GM12878 (cell line): ENCODE measurements around the gene ETV4. TPM values are rescaled to one million over a fixed set of nuclear protein-coding genes. Genes with fewer than 3 reads are reported as not detected.

Experiments
- ATAC-seq: fragments of 200-7000 bp; cut with Tn5 transposase; 3 replicates; pipeline ENCODE4 v1.9.1; 2020; ENCODE audit warnings: mild to moderate bottlenecking, moderate library complexity
- BruUV-seq: library from RNA; stranded (reverse); fragments of 400-500 nt; replicated peaks from 2 replicates; lab custom pipeline; 2021; lab: Mats Ljungman, UMichigan
- CTCF ChIA-PET: fragments of 300-600 bp; sonication (Branson Sonifier 250); formaldehyde crosslinking; extraction: SDS; loops from one replicate; lab custom pipeline; 2021; ENCODE audit warnings: inconsistent platforms; lab: Yijun Ruan, JAX
- POLR2A ChIA-PET: fragments of 350-600 bp; formaldehyde crosslinking; extraction: SDS; loops from one replicate; lab custom pipeline; 2021; ENCODE audit warnings: inconsistent platforms; lab: Charles Lee
- RAD21 ChIA-PET: fragments of 300-600 bp; sonication (Branson Sonifier 250); formaldehyde crosslinking; loops from one replicate; lab custom pipeline; 2023; ENCODE audit warnings: antibody characterized with exemption; ENCODE audit not compliant: unreplicated experiment; lab: Charles Lee
- SMC1A ChIA-PET: fragments of 300-600 bp; sonication (Branson Sonifier 250); formaldehyde crosslinking; loops from one replicate; lab custom pipeline; 2023; ENCODE audit not compliant: unreplicated experiment, uncharacterized antibody; lab: Charles Lee
- DNase-seq: peaks from one replicate; pipeline ENCODE4 v3.0.0-alpha.2; 2011; ENCODE audit warnings: low read depth, low spot score
- FAIRE-seq: peaks from 3 replicates; lab custom pipeline; 2011; peaks lifted over from hg19 to GRCh38; lab: Jason Lieb, UNC
- H2AFZ ChIP-seq: 2 replicates; pipeline ENCODE4 v1.6.0; 2011; ENCODE audit warnings: low read depth, low read length, control low read depth; ENCODE audit not compliant: control insufficient read depth
- H3K27ac ChIP-seq: 2 replicates; pipeline ENCODE4 v1.5.1; 2011; ENCODE audit warnings: control low read depth; ENCODE audit not compliant: control insufficient read depth, insufficient read depth
- H3K27me3 ChIP-seq, 2 experiments: replicated peaks in 1 of 2; 2 replicates each; pipeline versions ENCODE4 v1.6.0 to v1.6.1; 2011; ENCODE audit warnings: low read length in 1 of 2; ENCODE audit not compliant: control insufficient read depth in 2 of 2, insufficient read depth in 2 of 2
- H3K36me3 ChIP-seq, 2 experiments: 2 replicates each; pipeline ENCODE4 v1.5.1; 2011; ENCODE audit warnings: low read length in 1 of 2; ENCODE audit not compliant: control insufficient read depth in 2 of 2, insufficient read depth in 2 of 2
- H3K4me1 ChIP-seq: 2 replicates; pipeline ENCODE4 v1.6.1; 2011; ENCODE audit warnings: mild to moderate bottlenecking, low read length, moderate library complexity, mixed read lengths; ENCODE audit not compliant: control insufficient read depth, insufficient read depth
- H3K4me2 ChIP-seq: 2 replicates; pipeline ENCODE4 v1.6.0; 2011; ENCODE audit warnings: control low read depth; ENCODE audit not compliant: control insufficient read depth, insufficient read depth
- H3K4me3 ChIP-seq: fragments of 200-600 bp; sonication (generic); 2 replicates; pipeline ENCODE4 v1.5.1; 2016
- H3K79me2 ChIP-seq: 2 replicates; pipeline ENCODE4 v1.6.0; 2011; ENCODE audit warnings: low read length; ENCODE audit not compliant: control insufficient read depth, insufficient read depth
- H3K9ac ChIP-seq: 2 replicates; pipeline ENCODE4 v1.8.0; 2011; ENCODE audit warnings: low read length, control low read depth, mixed read lengths; ENCODE audit not compliant: control insufficient read depth, insufficient read depth
- H3K9me3 ChIP-seq: replicated peaks from 3 replicates; pipeline ENCODE4 v1.5.1; 2011; ENCODE audit warnings: mild to moderate bottlenecking, low read length; ENCODE audit not compliant: control insufficient read depth, insufficient read depth
- H4K20me1 ChIP-seq: 2 replicates; pipeline ENCODE4 v1.6.0; 2011; ENCODE audit not compliant: control insufficient read depth, insufficient read depth
- CBFB ChIP-seq: IDR thresholded peaks from 2 replicates; pipeline ENCODE4 v1.6.1; 2016; ENCODE audit warnings: antibody characterized with exemption, low read depth
- JUNB ChIP-seq: IDR thresholded peaks from 2 replicates; pipeline ENCODE4 v1.6.1; 2016; ENCODE audit warnings: antibody characterized with exemption, mild to moderate bottlenecking
- RELA ChIP-seq: fragments of 450-650 bp; IDR thresholded peaks from 2 replicates; pipeline ENCODE4 v1.8.0; 2014; ENCODE audit warnings: borderline replicate concordance; ENCODE audit not compliant: partially characterized antibody
- SPI1 ChIP-seq: IDR thresholded peaks from 2 replicates; pipeline ENCODE4 v1.6.1; 2011; ENCODE audit warnings: low read depth, mild to moderate bottlenecking, low read length, moderate library complexity, borderline replicate concordance; ENCODE audit not compliant: insufficient read depth
- WGBS: methylation state at CpG from one replicate; pipeline ENCODE4 v1.1.6; 2016; ENCODE audit warnings: low lambda C conversion rate; ENCODE audit not compliant: insufficient replicate concordance, insufficient coverage; ENCODE audit errors: missing lambda C conversion rate; 5-methylcytosine and 5-hydroxymethylcytosine counted together
- in situ Hi-C: fragments of 300-500 bp; cut with MboI; formaldehyde crosslinking; loops from 9 replicates; pipeline ENCODE4 v1.14.3; 2018; ENCODE audit warnings: mixed read lengths
- intact Hi-C: fragments of 100-400 bp; cut with micrococcal nuclease; formaldehyde crosslinking; loops from one replicate; pipeline ENCODE4 v1.14.2; 2022; ENCODE audit not compliant: unreplicated experiment
- polyA plus RNA-seq, 11 experiments: library from polyadenylated mRNA; depleted of rRNA in 4 of 11; unstranded in 6 of 11; stranded (reverse) in 5 of 11; fragments of >200 nt; fragmentation: Nextera tagmentation in 4 of 11; fragmentation: Illumina TruSeq in 1 of 11; extraction: Ambion mirVana in 4 of 11; extraction: Trizol in 1 of 11; gene quantifications; 1 replicate in 1 of 11; 2 replicates in 10 of 11; pipeline versions ENCODE4 v1.2.1 to v1.2.3, GENCODE V29; 2011 to 2016; ENCODE audit warnings: inconsistent platforms in 2 of 11, missing spikeins in 2 of 11, low read depth in 1 of 11
- total RNA-seq, 4 experiments: library from RNA; depleted of rRNA in 3 of 4; stranded (reverse); fragments of >200 nt in 3 of 4; fragmentation: Illumina TruSeq in 1 of 4; extraction: Trizol in 1 of 4; gene quantifications; 2 replicates each; pipeline versions ENCODE4 v1.2.1 to v1.2.3, GENCODE V29; 2013 to 2021
- TF ChIP-seq, protein P1 (sequence below): IDR thresholded peaks from 2 replicates; pipeline ENCODE4 v1.6.1; 2011; ENCODE audit warnings: low read depth, mild to moderate bottlenecking, low read length, moderate library complexity, borderline replicate concordance; ENCODE audit errors: extremely low read depth
- TF ChIP-seq, protein P2 (sequence below): fragments of 450-650 bp; formaldehyde crosslinking; IDR thresholded peaks from 2 replicates; pipeline ENCODE4 v1.4.0; 2022; ENCODE audit warnings: mild to moderate bottlenecking, moderate library complexity
- TF ChIP-seq, protein P3 (sequence below): IDR thresholded peaks from 2 replicates; pipeline ENCODE4 v1.6.1; 2011; ENCODE audit warnings: mild to moderate bottlenecking, low read depth, low read length, moderate library complexity; ENCODE audit not compliant: insufficient replicate concordance

The ETV4 gene
- total and polyA plus RNA-seq, 10 of the 15 experiments (the other 5 are each of a cell fraction or from before 2014, with no cell fraction given): 0.19 to 14.5 (median 1.8) TPM

DNA sequence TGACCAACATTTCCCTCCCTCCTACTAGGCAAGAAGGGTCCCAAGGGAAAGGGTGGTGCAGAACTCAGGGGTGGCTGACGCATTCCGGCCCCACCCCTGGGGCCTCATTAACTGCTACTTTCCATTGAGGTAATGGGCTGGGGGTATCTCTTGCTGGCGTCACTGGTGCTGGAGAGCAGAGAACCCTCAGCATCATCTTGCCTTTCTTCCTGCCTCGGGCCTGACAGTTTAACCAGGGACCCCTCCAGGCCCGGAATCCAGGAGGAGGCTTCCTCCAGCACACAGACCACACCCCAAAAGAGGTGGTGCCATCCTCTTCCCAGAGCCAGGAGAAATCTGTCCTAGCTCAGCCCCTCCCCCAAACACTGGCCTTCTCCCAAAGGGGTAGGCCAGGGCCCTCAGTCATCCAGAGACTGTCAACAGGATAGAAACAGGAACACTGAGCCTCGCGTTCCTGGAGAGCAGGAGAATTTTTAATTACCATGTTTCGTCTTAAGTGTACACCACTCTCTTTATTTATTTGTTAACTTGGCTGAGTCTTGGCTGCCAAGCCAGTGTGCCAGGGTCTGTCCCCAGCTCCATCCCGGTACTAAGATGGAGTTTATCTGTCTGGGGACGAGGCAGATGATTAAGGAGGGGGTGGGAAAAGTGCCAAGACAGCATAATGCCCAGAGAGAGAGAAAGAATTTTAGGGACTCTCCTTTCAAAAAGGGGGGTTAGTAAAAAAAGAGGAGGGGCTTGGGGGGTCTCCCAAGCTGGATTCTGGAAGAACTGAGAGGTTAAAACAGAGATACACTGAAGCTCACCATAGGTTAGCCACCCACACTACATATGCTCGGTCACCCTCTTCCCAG is 5.1 kb downstream of the ETV4 start:
- RAD21 ChIA-PET: interaction anchor here (0.9 kb wide), 1 partner anchor 23 kb away, joined by 3 read pairs; no protein-coding TSS in a partner anchor
- ATAC-seq (no peak), FAIRE-seq (no peak), DNase-seq (no peak)
- POLR2A ChIA-PET: no interaction called here
- H3K27ac ChIP-seq: no peak overlapping the region
- no peaks in the 10 kb centered on the region for H4K20me1 ChIP-seq
- H3K4me1 ChIP-seq: peaks cover 3% of the 10 kb centered on the region; the same call in 1 of the 2 replicates
- H3K4me2 ChIP-seq: no peak overlapping the region
- H3K9me3 ChIP-seq: no peaks in the 10 kb centered on the region
- H2AFZ ChIP-seq: no peak overlapping the region
- no TSS peak for BruUV-seq
- no peaks in the 10 kb centered on the region for H3K36me3 ChIP-seq
- no peak overlapping the region for H3K4me3 ChIP-seq
- H3K79me2 ChIP-seq: no peaks in the 10 kb centered on the region
- in situ Hi-C loops (no loop called here), intact Hi-C loops (no loop called here)
- SMC1A ChIA-PET: interaction anchor here (0.6 to 1.1 kb wide), 2 partner anchors 23 to 45 kb away, joined by 3 read pairs; no protein-coding TSS in a partner anchor
- peaks cover 0 to 4% of the 10 kb centered on the region in 2 experiments; a peak in 2 of 4 replicates for H3K27me3 ChIP-seq
- CTCF ChIA-PET: interaction anchor here (1.5 kb wide), 1 partner anchor 19 kb away, joined by 4 read pairs; no protein-coding TSS in a partner anchor
- TF ChIP-seq, protein P1, sequence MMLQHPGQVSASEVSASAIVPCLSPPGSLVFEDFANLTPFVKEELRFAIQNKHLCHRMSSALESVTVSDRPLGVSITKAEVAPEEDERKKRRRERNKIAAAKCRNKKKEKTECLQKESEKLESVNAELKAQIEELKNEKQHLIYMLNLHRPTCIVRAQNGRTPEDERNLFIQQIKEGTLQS: no peak
- TF ChIP-seq RELA (no peak), SPI1 (no peak), CBFB (no peak), JUNB (no peak)
- TF ChIP-seq, protein P2, sequence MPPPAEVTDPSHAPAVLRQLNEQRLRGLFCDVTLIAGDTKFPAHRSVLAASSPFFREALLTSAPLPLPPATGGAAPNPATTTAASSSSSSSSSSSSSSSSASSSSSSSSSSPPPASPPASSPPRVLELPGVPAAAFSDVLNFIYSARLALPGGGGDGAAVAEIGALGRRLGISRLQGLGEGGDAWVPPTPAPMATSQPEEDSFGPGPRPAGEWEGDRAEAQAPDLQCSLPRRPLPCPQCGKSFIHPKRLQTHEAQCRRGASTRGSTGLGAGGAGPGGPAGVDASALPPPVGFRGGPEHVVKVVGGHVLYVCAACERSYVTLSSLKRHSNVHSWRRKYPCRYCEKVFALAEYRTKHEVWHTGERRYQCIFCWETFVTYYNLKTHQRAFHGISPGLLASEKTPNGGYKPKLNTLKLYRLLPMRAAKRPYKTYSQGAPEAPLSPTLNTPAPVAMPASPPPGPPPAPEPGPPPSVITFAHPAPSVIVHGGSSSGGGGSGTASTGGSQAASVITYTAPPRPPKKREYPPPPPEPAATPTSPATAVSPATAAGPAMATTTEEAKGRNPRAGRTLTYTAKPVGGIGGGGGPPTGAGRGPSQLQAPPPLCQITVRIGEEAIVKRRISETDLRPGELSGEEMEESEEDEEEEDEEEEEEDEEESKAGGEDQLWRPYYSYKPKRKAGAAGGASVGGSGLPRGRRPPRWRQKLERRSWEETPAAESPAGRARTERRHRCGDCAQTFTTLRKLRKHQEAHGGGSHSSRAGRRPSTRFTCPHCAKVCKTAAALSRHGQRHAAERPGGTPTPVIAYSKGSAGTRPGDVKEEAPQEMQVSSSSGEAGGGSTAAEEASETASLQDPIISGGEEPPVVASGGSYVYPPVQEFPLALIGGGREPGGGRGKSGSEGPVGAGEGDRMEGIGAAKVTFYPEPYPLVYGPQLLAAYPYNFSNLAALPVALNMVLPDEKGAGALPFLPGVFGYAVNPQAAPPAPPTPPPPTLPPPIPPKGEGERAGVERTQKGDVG (CRISPR knock-in tag): no peak
- TF ChIP-seq, protein P3, sequence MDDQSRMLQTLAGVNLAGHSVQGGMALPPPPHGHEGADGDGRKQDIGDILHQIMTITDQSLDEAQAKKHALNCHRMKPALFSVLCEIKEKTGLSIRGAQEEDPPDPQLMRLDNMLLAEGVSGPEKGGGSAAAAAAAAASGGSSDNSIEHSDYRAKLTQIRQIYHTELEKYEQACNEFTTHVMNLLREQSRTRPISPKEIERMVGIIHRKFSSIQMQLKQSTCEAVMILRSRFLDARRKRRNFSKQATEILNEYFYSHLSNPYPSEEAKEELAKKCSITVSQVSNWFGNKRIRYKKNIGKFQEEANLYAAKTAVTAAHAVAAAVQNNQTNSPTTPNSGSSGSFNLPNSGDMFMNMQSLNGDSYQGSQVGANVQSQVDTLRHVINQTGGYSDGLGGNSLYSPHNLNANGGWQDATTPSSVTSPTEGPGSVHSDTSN: no peak
- 58% methylated on average over 11 of the region's 11 CpGs for WGBS
- no peak overlapping the region for H3K9ac ChIP-seq
